ENCODE results near the gene LYRM4. TPM values are rescaled to one million over a fixed set of nuclear protein-coding genes. Genes with fewer than 3 reads are reported as not detected.

Gene LYRM4
- polyA plus RNA-seq, 1 donor (not counting 4 experiments of a cell fraction or from before 2014, with no cell fraction given), result 41.1 TPM

- Histone ChIP-seq H3K79me2 (ENCODE audit: control insufficient read depth, insufficient read depth, low read length) (peaks cover 18% of the 10 kb centered on the region), H3K27me3 (ENCODE audit: control insufficient read depth, extremely low read depth, insufficient read depth, low read length) (no peaks in the 10 kb centered on the region), H3K9me3 (ENCODE audit: control insufficient read depth, low read depth, low read length) (no peaks in the 10 kb centered on the region), H4K20me1 (ENCODE audit: control insufficient read depth, extremely low read depth, insufficient read depth, low read length) (no peaks in the 10 kb centered on the region), H3K4me1 (ENCODE audit: control insufficient read depth, extremely low read depth, insufficient read depth, low read length) (peaks cover 6% of the 10 kb centered on the region), H3K36me3 (ENCODE audit: control insufficient read depth in 2 of 2, extremely low read depth in 1 of 2, insufficient read depth in 2 of 2, low read length in 2 of 2) (peaks cover 0 to 3% of the 10 kb centered on the region in 2 experiments), H3K9me1 (ENCODE audit: control insufficient read depth, extremely low read depth, insufficient read depth, low read length) (no peaks in the 10 kb centered on the region), H3K27ac (ENCODE audit: control insufficient read depth, insufficient read depth, low read length) (no peak overlapping the region), H3K4me3 (ENCODE audit: control insufficient read depth in 2 of 3, extremely low read depth in 1 of 3, insufficient read depth in 2 of 3, low read depth in 1 of 3, low read length in 3 of 3) (no peak overlapping the region), H3K4me2 (ENCODE audit: control insufficient read depth, extremely low read depth, insufficient read depth, low read depth, low read length) (no peak overlapping the region), H2AFZ (ENCODE audit: control insufficient read depth, low read length) (no peak overlapping the region), H3K9ac (ENCODE audit: control insufficient read depth, extremely low read depth, insufficient read depth, low read length) (no peak overlapping the region)
- no peak for DNase-seq (ENCODE audit: low read depth, low spot score)
- dilution Hi-C loops (cut with MboI; ENCODE audit: extremely low pct_ligation_motif_present, low sequenced_read_pairs), result no loop called here
- TF ChIP-seq EZH2 (IDR thresholded peaks at IDR 0.05; ENCODE audit: low read length), result no peak
- TF ChIP-seq CTCF (optimal IDR thresholded peaks at IDR 0.05 in 1 of 3, IDR thresholded peaks at IDR 0.05 in 1 of 3, conservative IDR thresholded peaks at IDR 0.05 in 1 of 3; ENCODE audit: extremely low read depth in 1 of 3, insufficient read depth in 2 of 3, low read length in 3 of 3), result no peak
- no peak for FAIRE-seq
These were observed 16.8 kb upstream of the LYRM4 start for GRCh38 chr6:5277589-5277988.

GRCh38 chr6:5276581-5276980, 15.8 kb upstream of the LYRM4 start:
- H3K4me3 ChIP-seq (ENCODE audit: control insufficient read depth in 2 of 3, extremely low read depth in 1 of 3, insufficient read depth in 2 of 3, low read depth in 1 of 3, low read length in 3 of 3), result no peak overlapping the region
- DNase-seq (ENCODE audit: low read depth, low spot score), result no peak
- no peaks in the 10 kb centered on the region for H3K27me3 ChIP-seq (ENCODE audit: control insufficient read depth, extremely low read depth, insufficient read depth, low read length)
- H4K20me1 ChIP-seq (ENCODE audit: control insufficient read depth, extremely low read depth, insufficient read depth, low read length), result no peaks in the 10 kb centered on the region
- FAIRE-seq, result no peak
- TF ChIP-seq CTCF (optimal IDR thresholded peaks at IDR 0.05 in 1 of 3, IDR thresholded peaks at IDR 0.05 in 1 of 3, conservative IDR thresholded peaks at IDR 0.05 in 1 of 3; ENCODE audit: extremely low read depth in 1 of 3, insufficient read depth in 2 of 3, low read length in 3 of 3) (no peak), EZH2 (IDR thresholded peaks at IDR 0.05; ENCODE audit: low read length) (no peak)
- H3K9ac ChIP-seq (ENCODE audit: control insufficient read depth, extremely low read depth, insufficient read depth, low read length), result no peak overlapping the region
- dilution Hi-C loops (cut with MboI; ENCODE audit: extremely low pct_ligation_motif_present, low sequenced_read_pairs), result no loop called here
- peaks cover 12% of the 10 kb centered on the region for H3K4me1 ChIP-seq (ENCODE audit: control insufficient read depth, extremely low read depth, insufficient read depth, low read length)
- H3K9me1 ChIP-seq (ENCODE audit: control insufficient read depth, extremely low read depth, insufficient read depth, low read length), result no peaks in the 10 kb centered on the region
- peaks cover 18% of the 10 kb centered on the region for H3K79me2 ChIP-seq (ENCODE audit: control insufficient read depth, insufficient read depth, low read length)
- H3K27ac ChIP-seq (ENCODE audit: control insufficient read depth, insufficient read depth, low read length), result no peak overlapping the region
- peaks cover 0 to 3% of the 10 kb centered on the region in 2 experiments for H3K36me3 ChIP-seq (ENCODE audit: control insufficient read depth in 2 of 2, extremely low read depth in 1 of 2, insufficient read depth in 2 of 2, low read length in 2 of 2)
- no peak overlapping the region for H3K4me2 ChIP-seq (ENCODE audit: control insufficient read depth, extremely low read depth, insufficient read depth, low read depth, low read length)
- no peak overlapping the region for H2AFZ ChIP-seq (ENCODE audit: control insufficient read depth, low read length)
- H3K9me3 ChIP-seq (ENCODE audit: control insufficient read depth, low read depth, low read length), result no peaks in the 10 kb centered on the region
